Stomach (tissue), 9 donors: ENCODE measurements around the gene USP13. TPM values are rescaled to one million over a fixed set of nuclear protein-coding genes. Genes with fewer than 3 reads are reported as not detected.

Experiments
- DNase-seq, 2 donors: peaks; one replicate each; pipeline versions ENCODE4 v3.0.0 to v3.0.0-alpha.2; 2013 to 2019
- H3K27ac ChIP-seq, 5 donors: fragments of 200-600 bp in 4 of 5; sonication (generic) in 4 of 5; one replicate each; pipeline ENCODE4 v1.5.1; 2013 to 2019; ENCODE audit warnings: mild to moderate bottlenecking in 1 of 5, moderate library complexity in 1 of 5
- H3K27me3 ChIP-seq, 3 donors: fragments of 200-600 bp; sonication (generic); one replicate each; pipeline ENCODE4 v1.5.1; 2017 to 2019; ENCODE audit warnings: mixed run types in 1 of 3
- H3K36me3 ChIP-seq, 4 donors: fragments of 200-600 bp; sonication (generic); 1 replicate in 3 of 4; 2 replicates in 1 of 4; pipeline ENCODE4 v1.5.1; 2016 to 2019
- H3K4me1 ChIP-seq, 4 donors: fragments of 200-600 bp; sonication (generic); one replicate each; pipeline ENCODE4 v1.5.1; 2016 to 2019
- H3K4me3 ChIP-seq, 4 donors: fragments of 200-600 bp; sonication (generic) in 3 of 4; one replicate each; pipeline ENCODE4 v1.5.1; 2016 to 2019; ENCODE audit warnings: mild to moderate bottlenecking in 1 of 4
- H3K9me3 ChIP-seq, 4 donors: fragments of 200-600 bp; sonication (generic); one replicate each; pipeline ENCODE4 v1.5.1; 2016 to 2019
- CTCF ChIP-seq, 7 experiments: fragments of 450-650 bp in 4 of 7; fragments of 200-600 bp in 3 of 7; sonication (generic) in 3 of 7; IDR thresholded peaks; one replicate each; pipeline ENCODE4 v1.5.1; 2016 to 2019; ENCODE audit warnings: antibody characterized with exemption in 7 of 7, control low read depth in 2 of 7, mild to moderate bottlenecking in 1 of 7
- EP300 ChIP-seq: sonication (generic); formaldehyde crosslinking; IDR thresholded peaks from one replicate; pipeline ENCODE4 v1.6.1; 2017; ENCODE audit warnings: antibody characterized with exemption
- POLR2A ChIP-seq, 4 donors: fragments of 450-650 bp; IDR thresholded peaks; one replicate each; pipeline ENCODE4 v1.6.1; 2016; ENCODE audit warnings: antibody characterized with exemption in 4 of 4, control low read depth in 2 of 4, mild to moderate bottlenecking in 1 of 4, moderate library complexity in 1 of 4
- POLR2AphosphoS5 ChIP-seq, 3 donors: sonication (generic); formaldehyde crosslinking; IDR thresholded peaks; one replicate each; pipeline ENCODE4 v1.6.1; 2016; ENCODE audit warnings: antibody characterized with exemption in 3 of 3
- WGBS, 5 donors: extraction: QIAGEN DNeasy Blood & Tissue Kit in 3 of 5; methylation state at CpG; one replicate each; pipeline versions ENCODE4 v1.1.5 to v1.1.7; 2013 to 2018; 5-methylcytosine and 5-hydroxymethylcytosine counted together
- intact Hi-C: fragments of 100-400 bp; cut with DNase I; formaldehyde crosslinking; loops from one replicate; pipeline ENCODE4 v1.15.1; 2023; ENCODE audit warnings: low total_unique reads
- polyA plus RNA-seq, 3 donors: library from polyadenylated mRNA; stranded (reverse); fragments of 200-250 nt; gene quantifications; one replicate each; pipeline ENCODE4 v1.2.3, GENCODE V29; 2013
- total RNA-seq, 5 donors: library from RNA; depleted of rRNA; stranded (reverse); fragments of >200 nt; gene quantifications; one replicate each; pipeline versions ENCODE4 v1.1.0 to v1.2.3, GENCODE V29; 2014 to 2016
- donor health status: healthy with polysubstance abuse.
- donor health status: Bipolar disorder and iron deficiency.
- donor health status: healthy.

The USP13 gene
- total and polyA plus RNA-seq, 8 donors, result 1.3 to 10.3 (median 3.8) TPM

GRCh38 chr3:179613807-179614206 lies 39.0 kb upstream of the USP13 start:
- peaks cover 0 to 31% (median 13%) of the 10 kb centered on the region in 4 donors for H3K4me1 ChIP-seq
- no peaks in the 10 kb centered on the region for H3K27me3 ChIP-seq
- no peak overlapping the region for H3K27ac ChIP-seq
- no peaks in the 10 kb centered on the region for H3K9me3 ChIP-seq
- DNase-seq, result no peak
- no peak for TF ChIP-seq CTCF (IDR thresholded peaks at IDR 0.05)
- no peak for TF ChIP-seq EP300
- no peak for TF ChIP-seq POLR2AphosphoS5 (IDR thresholded peaks at IDR 0.05)
- no peak for TF ChIP-seq POLR2A (IDR thresholded peaks at IDR 0.05)
- intact Hi-C loops, result no loop called here
- H3K4me3 ChIP-seq, result no peak overlapping the region
- H3K36me3 ChIP-seq, result peaks cover 9 to 51% (median 36%) of the 10 kb centered on the region in 4 donors
- 22 to 50% (median 39%) methylated on average over 2 of the region's 2 CpGs for WGBS, 5 donors

- H3K36me3 ChIP-seq, result peaks cover 15 to 48% (median 41%) of the 10 kb centered on the region in 4 donors
- no peaks in the 10 kb centered on the region for H3K9me3 ChIP-seq
- intact Hi-C loops, result no loop called here
Measured at GRCh38 chr3:179615458-179616173, 37.2 kb upstream of the USP13 start.

GRCh38 chr3:179622023-179622422 lies 30.8 kb upstream of the USP13 start:
- TF ChIP-seq EP300 (no peak), POLR2A (IDR thresholded peaks at IDR 0.05) (no peak), CTCF (IDR thresholded peaks at IDR 0.05) (no peak)
- no peak overlapping the region for H3K4me3 ChIP-seq
- no peak overlapping the region for H3K27ac ChIP-seq
- no peaks in the 10 kb centered on the region for H3K4me1 ChIP-seq
- 87 to 99% (median 93%) methylated on average over 2 of the region's 2 CpGs for WGBS, 5 donors
- H3K9me3 ChIP-seq, result no peaks in the 10 kb centered on the region
- intact Hi-C loops, result no loop called here
- H3K36me3 ChIP-seq, result peaks cover 32 to 90% (median 87%) of the 10 kb centered on the region in 4 donors
- no peaks in the 10 kb centered on the region for H3K27me3 ChIP-seq
- DNase-seq, result no peak

More at GRCh38 chr3:179615458-179616173, 37.2 kb upstream of the USP13 start:
- H3K27me3 ChIP-seq, result no peaks in the 10 kb centered on the region
- WGBS, 5 donors, result 82 to 91% (median 88%) methylated on average over 4 of the region's 4 CpGs
- no peak overlapping the region for H3K27ac ChIP-seq
- peaks cover 0 to 22% (median 10%) of the 10 kb centered on the region in 4 donors for H3K4me1 ChIP-seq
- no peak for DNase-seq
- TF ChIP-seq POLR2AphosphoS5 (IDR thresholded peaks at IDR 0.05), result no peak
- no peak for TF ChIP-seq CTCF (IDR thresholded peaks at IDR 0.05)
- TF ChIP-seq POLR2A (IDR thresholded peaks at IDR 0.05), result no peak
- TF ChIP-seq EP300, result no peak
- H3K4me3 ChIP-seq, result no peak overlapping the region

- TF ChIP-seq POLR2A (IDR thresholded peaks at IDR 0.05) (no peak), CTCF (IDR thresholded peaks at IDR 0.05) (no peak), POLR2AphosphoS5 (IDR thresholded peaks at IDR 0.05) (no peak), EP300 (no peak)
Measured at GRCh38 chr3:179624451-179624850, 28.4 kb upstream of the USP13 start.

More at GRCh38 chr3:179624451-179624850, 28.4 kb upstream of the USP13 start:
- DNase-seq, result no peak
- Histone ChIP-seq H3K4me1 (no peaks in the 10 kb centered on the region), H3K9me3 (no peaks in the 10 kb centered on the region), H3K36me3 (peaks cover 19 to 67% (median 64%) of the 10 kb centered on the region in 4 donors), H3K4me3 (no peak overlapping the region), H3K27me3 (no peaks in the 10 kb centered on the region), H3K27ac (no peak overlapping the region)
- intact Hi-C loops, result no loop called here
- 77 to 92% (median 87%) methylated on average over 3 of the region's 3 CpGs for WGBS, 5 donors
